ENCODE measurements around the gene ZSCAN18. TPM values are rescaled to one million over a fixed set of nuclear protein-coding genes. Genes with fewer than 3 reads are reported as not detected.
A peak's percentile ranks its signal among the peaks of the same experiment; 100 is the strongest.

Gene ZSCAN18
- total RNA-seq, 1 donor from 2014 or later: 47.3 TPM

GRCh38 chr19:58093071-58093470, 5.0 kb downstream of the ZSCAN18 start:
- ATAC-seq (no peak), DNase-seq (peak; percentile 42)
- TF ChIP-seq CTCF (IDR thresholded peaks at IDR 0.05): no peak
- Histone ChIP-seq H3K27ac (no peak overlapping the region), H3K27me3 (no peaks in the 10 kb centered on the region), H3K4me3 (no peak overlapping the region), H3K36me3 (no peaks in the 10 kb centered on the region), H3K4me1 (peaks cover 5% of the 10 kb centered on the region), H3K9me3 (peaks cover 17% of the 10 kb centered on the region)
- intact Hi-C loops (cut with DNase I): no loop called here

GRCh38 chr19:58091251-58091995, 6.6 kb downstream of the ZSCAN18 start:
- Histone ChIP-seq H3K9me3 (peaks cover 13% of the 10 kb centered on the region), H3K36me3 (peaks cover 4% of the 10 kb centered on the region), H3K4me1 (no peaks in the 10 kb centered on the region), H3K27ac (no peak overlapping the region), H3K4me3 (no peak overlapping the region), H3K27me3 (no peaks in the 10 kb centered on the region)
- no peak for ATAC-seq
- intact Hi-C loops (cut with DNase I): no loop called here
- peak; percentile 55 for DNase-seq
- no peak for TF ChIP-seq CTCF (IDR thresholded peaks at IDR 0.05)

- H3K27me3 ChIP-seq: no peaks in the 10 kb centered on the region
- H3K36me3 ChIP-seq: peaks cover 16% of the 10 kb centered on the region
- intact Hi-C loops (cut with DNase I): no loop called here
- H3K4me1 ChIP-seq: no peaks in the 10 kb centered on the region
- ATAC-seq (no peak), DNase-seq (peak; percentile 41)
- H3K9me3 ChIP-seq: peaks cover 13% of the 10 kb centered on the region
- no peak overlapping the region for H3K4me3 ChIP-seq
- H3K27ac ChIP-seq: no peak overlapping the region
- TF ChIP-seq CTCF (IDR thresholded peaks at IDR 0.05): no peak
These were observed 8.2 kb downstream of the ZSCAN18 start for GRCh38 chr19:58089846-58090245.

GRCh38 chr19:58088521-58089052, 9.4 kb downstream of the ZSCAN18 start:
- ATAC-seq (no peak), DNase-seq (peak; percentile 45)
- intact Hi-C loops (cut with DNase I): no loop called here
- Histone ChIP-seq H3K4me1 (no peaks in the 10 kb centered on the region), H3K27ac (no peak overlapping the region), H3K27me3 (no peaks in the 10 kb centered on the region), H3K4me3 (no peak overlapping the region), H3K36me3 (peaks cover 16% of the 10 kb centered on the region), H3K9me3 (peaks cover 20% of the 10 kb centered on the region)
- TF ChIP-seq CTCF (IDR thresholded peaks at IDR 0.05): no peak

- ATAC-seq: no peak
- intact Hi-C loops (cut with DNase I): no loop called here
- no peaks in the 10 kb centered on the region for H3K27me3 ChIP-seq
- DNase-seq: peak; percentile 54
- no peak overlapping the region for H3K27ac ChIP-seq
- H3K4me1 ChIP-seq: no peaks in the 10 kb centered on the region
- H3K36me3 ChIP-seq: peaks cover 16% of the 10 kb centered on the region
- H3K4me3 ChIP-seq: no peak overlapping the region
- peaks cover 34% of the 10 kb centered on the region for H3K9me3 ChIP-seq
- TF ChIP-seq CTCF (IDR thresholded peaks at IDR 0.05): no peak
These were observed 11.0 kb downstream of the ZSCAN18 start for GRCh38 chr19:58086825-58087710.
